ENCODE results near the gene ZNF668.
A peak's percentile ranks its signal among the peaks of the same experiment; 100 is the strongest.

Gene ZNF668

DNA sequence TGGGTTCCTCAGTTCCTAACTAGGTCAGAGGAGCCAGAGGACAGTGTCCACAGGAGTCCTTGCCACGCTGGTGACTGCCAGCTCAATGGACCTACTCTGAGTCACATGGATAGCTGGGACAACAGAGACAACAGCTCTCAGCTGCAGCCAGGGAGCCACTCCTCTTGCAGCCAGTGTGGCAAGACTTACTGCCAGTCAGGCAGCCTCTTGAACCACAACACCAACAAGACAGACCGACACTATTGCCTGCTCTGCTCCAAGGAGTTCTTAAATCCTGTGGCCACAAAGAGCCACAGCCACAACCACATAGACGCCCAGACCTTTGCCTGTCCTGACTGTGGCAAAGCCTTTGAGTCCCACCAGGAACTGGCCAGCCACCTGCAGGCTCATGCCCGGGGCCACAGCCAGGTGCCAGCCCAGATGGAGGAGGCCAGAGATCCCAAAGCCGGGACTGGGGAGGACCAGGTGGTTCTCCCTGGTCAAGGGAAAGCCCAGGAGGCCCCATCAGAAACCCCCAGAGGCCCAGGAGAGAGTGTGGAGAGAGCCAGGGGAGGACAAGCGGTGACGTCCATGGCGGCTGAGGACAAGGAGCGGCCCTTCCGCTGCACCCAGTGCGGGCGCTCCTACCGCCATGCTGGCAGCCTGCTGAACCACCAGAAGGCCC lies 6.8 kb upstream of the ZNF668 start:
- DNase-seq, result no peak

GRCh38 chr16:31080035-31080629 lies 6.1 kb upstream of the ZNF668 start:
- DNase-seq, result no peak

GRCh38 chr16:31079342-31079944 lies 5.4 kb upstream of the ZNF668 start:
- DNase-seq, result no peak

DNA sequence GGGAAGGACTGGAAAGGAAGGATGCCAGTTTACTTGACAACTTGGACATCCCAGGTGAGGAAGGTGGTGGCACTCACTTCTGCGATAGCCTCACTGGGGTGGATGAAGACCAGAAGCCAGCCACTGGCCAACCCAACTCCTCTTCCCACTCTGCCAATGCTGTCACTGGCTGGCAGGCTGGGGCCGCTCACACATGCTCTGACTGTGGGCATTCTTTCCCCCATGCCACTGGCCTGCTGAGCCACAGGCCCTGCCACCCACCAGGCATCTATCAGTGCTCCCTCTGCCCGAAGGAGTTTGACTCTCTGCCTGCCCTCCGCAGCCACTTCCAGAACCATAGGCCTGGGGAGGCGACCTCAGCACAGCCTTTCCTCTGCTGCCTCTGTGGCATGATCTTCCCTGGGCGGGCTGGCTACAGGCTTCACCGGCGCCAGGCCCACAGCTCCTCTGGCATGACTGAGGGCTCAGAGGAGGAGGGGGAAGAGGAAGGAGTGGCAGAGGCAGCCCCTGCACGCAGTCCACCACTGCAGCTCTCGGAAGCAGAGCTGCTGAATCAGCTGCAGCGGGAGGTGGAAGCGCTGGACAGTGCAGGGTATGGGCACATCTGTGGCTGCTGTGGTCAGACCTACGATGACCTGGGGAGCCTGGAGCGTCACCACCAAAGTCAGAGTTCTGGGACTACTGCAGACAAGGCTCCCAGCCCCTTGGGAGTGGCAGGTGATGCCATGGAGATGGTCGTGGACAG lies 4.7 kb upstream of the ZNF668 start:
- DNase-seq, result no peak

DNA sequence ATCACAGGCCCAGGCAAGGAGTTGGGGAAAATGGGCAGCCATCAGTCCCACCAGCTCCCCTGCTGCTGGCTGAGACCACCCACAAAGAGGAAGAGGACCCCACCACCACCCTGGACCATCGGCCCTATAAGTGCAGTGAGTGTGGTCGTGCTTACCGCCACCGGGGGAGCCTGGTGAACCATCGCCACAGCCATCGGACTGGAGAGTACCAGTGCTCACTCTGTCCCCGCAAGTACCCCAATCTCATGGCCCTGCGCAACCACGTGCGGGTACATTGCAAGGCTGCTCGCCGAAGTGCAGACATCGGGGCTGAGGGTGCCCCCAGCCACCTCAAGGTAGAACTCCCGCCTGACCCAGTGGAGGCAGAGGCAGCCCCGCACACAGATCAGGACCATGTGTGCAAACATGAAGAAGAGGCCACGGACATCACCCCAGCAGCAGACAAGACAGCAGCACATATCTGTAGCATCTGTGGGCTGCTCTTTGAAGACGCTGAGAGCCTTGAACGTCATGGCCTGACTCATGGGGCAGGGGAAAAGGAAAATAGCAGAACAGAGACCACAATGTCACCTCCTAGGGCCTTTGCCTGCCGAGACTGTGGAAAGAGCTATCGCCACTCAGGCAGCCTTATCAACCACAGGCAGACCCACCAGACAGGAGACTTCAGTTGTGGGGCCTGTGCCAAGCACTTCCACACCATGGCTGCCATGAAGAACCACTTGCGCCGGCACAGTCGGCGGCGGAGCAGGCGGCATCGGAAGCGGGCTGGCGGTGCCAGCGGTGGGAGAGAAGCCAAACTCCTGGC lies 3.8 kb upstream of the ZNF668 start:
- DNase-seq, result no peak

GRCh38 chr16:31077024-31077423 lies 3.0 kb upstream of the ZNF668 start:
- DNase-seq, result no peak

GRCh38 chr16:31076319-31076718 lies 2.3 kb upstream of the ZNF668 start:
- DNase-seq, result no peak

GRCh38 chr16:31074814-31075183 lies 759 bp upstream of the ZNF668 start:
- no peak for DNase-seq

DNA sequence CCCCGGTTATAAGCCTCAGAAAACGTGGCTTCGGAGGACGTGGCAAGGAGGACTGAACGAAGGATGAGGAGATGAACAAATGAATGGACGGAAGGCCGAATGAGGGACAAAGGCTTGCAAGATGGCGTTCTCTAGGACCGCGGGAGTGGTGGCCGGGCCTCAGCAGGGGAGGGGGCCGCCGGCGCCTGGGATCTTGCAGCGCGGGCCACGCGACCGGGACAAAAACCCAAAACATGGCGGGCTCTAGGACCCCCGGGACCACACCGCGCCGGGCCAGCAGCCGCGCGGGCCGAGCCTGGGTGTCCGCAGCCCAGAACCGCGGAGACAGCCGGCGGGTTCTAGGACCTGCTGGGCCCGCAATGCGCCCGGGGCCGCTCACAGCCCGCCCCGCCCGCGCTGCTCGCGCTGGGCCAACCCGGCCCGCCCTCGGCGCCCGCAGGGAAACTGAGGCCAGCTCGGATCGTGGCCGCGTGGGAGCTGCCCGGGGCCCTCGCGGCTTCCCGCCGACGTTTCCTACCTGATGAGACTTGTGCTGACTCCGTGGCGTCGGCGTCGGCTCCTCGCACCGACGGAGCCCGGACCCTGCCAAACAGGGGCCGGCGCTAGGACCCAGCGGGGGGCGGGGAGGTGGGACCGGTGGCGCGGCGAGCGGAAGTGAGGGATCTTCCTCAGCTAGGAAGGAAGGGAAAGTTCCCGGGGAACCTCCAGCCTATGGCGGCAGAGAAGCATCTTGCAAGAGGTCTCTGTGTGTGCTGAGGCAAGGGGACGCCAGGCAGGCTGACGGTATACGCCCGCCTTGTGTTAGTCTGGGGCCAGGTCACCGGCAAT lies 684 bp downstream of the ZNF668 start:
- peak; percentile 92 to 93 for DNase-seq

DNA sequence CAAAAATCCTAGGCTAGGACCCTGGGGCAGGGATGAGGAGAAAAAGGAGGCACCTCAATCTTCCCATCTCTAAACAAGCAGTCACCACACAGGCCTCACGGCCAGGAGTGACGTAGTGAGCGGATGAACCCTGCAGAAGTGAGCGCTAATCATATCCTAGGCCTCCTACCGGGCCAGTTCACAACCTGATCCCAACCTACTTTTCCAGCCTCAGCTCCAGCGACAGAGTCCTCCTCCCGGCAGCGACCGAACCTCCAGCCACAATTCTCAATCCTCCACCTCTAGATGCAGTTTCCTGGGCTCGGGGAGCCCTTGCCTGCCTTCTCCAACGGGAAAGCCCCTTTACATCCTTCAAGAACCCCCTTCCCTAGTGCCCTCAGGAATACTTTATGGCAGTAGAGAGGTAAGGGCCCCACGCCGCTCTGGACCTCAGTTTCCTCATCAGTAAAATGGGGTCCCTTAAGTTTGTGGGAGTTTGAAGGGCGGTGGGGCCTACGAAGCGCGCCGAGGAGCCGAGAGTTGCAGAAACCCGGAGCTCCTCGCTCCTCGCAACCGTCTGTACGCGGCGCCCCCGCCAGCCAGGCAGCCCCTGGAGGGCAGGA lies 1.4 kb downstream of the ZNF668 start:
- peak; percentile 42 to 43 for DNase-seq

DNA sequence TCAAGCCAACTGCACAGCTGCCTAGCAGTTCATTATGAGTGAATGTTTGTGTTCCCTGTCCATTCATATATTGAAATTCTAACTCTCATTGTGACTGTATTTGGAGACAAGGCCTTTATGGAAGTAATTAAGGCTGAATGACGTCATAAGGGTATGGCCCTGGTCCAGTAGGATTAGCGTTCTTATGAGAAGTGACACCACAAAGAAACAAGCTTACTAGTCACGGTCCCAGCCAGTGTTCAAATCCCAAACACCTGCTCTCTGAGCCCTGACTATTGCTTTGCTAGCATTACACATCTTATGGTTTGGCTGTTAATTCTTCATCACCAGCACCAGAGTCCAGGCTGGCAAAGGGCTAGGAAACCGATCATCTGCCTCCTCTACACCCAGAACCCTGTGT lies 2.2 kb downstream of the ZNF668 start:
- DNase-seq, result no peak

- DNase-seq, result no peak
Observed at GRCh38 chr16:31067342-31067741, 6.7 kb downstream of the ZNF668 start.

GRCh38 chr16:31064882-31065461 lies 9.1 kb downstream of the ZNF668 start:
- no peak for DNase-seq

GRCh38 chr16:31063843-31064611 lies 10.0 kb downstream of the ZNF668 start:
- no peak for DNase-seq

DNA sequence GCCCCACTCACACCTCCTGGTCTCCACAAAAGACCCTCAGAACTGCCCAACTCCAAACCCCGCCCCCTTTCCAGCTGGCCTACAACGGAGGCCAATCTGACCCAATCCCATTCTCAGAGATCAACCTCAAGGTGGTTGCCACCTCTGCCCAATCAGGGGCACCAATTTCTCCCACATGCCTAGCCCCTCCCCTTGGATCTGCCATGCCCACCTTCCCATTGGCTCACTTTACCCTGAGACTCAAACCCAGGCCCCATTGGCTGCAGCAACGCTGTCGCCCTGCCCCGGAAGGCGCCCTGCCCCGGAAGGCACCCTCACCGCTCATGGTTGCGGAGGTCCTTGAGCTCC lies 10.6 kb downstream of the ZNF668 start:
- no peak for DNase-seq

DNA sequence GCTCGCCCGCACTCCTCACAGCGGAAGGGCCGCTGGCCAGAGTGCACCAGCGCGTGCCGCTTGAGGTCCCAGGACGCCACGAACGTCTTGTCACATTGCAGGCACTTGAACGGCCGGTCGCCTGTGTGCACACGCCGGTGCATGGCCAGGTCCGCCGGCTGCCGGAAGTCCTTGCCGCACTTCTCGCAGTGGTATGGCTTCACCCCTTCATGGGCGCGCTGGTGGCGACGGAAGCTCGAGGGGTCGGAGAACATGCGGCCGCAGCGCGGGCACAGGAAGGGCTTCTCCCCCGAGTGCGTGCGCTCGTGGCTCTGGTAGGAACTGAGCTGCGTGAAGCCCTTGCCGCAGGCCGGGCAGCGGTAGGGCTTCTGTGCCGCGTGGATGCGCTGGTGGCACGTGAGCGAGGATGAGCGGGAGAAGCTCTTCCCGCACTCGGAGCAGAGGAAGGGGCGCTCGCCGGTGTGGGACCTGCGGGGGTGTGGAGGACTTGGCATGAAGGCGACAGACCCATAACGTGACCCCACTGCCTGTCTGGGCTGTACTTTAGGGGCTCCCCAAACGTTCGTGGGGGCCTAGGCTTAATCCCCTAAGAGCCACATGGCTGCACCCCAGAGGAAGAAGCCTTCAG lies 12.1 kb downstream of the ZNF668 start:
- DNase-seq, result no peak

GRCh38 chr16:31061126-31061812 lies 12.8 kb downstream of the ZNF668 start:
- no peak for DNase-seq

DNA sequence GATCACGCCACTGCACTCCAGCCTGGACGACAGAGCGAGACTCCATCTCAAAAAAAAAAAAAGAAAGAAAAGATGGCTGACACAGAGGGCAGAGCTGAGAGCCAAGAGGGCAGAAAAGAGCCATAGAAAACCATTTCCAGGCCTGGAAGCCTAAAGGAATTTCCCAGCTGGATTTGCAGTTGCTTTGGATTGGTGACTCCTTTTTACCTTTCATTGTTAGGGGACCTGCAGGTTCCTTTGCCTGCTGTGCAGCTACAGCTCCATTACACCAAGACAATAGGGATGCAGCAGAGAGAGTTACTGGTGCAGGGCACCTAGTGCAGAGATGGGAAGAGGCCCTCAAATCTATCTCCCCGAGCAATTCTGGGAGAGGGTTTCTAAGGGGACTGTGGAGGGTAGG lies 18.4 kb downstream of the ZNF668 start:
- DNase-seq, result no peak

DNA sequence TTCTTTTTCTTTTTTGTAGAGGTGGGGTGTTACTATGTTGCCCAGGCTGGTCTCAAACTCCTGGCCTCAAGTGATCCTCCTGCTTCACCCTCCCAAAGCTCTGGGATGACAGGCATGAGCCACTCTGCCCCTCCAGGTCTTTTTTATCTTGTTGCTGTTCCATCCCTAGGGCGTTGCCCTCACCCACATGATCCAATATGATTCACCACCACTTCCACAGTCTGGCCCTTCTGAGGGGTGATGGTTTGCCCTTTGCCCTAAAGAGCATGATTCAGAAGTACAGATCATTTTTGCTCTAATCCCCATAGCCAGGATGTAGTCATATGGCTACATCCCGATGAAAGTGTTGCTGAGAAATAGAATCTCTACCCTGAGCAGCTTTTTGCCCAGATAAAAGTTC lies 21.9 kb downstream of the ZNF668 start:
- DNase-seq, result no peak

Measured in stimulated activated CD4-positive, alpha-beta T cell treated with anti-CD3 and anti-CD28 coated beads, Interleukin-2, amount 100 ng/mL, for 24 hours (primary cell).